ENCODE results near the gene MAP1LC3A. TPM values are rescaled to one million over a fixed set of nuclear protein-coding genes. Genes with fewer than 3 reads are reported as not detected.

Gene MAP1LC3A
- total RNA-seq, 1 experiment from 2014 or later, result 25.9 TPM

- Histone ChIP-seq H2BK120ac (ENCODE audit: low read depth, low read length, poor library complexity, severe bottlenecking) (no peak overlapping the region), H3K18ac (ENCODE audit: insufficient read length, low read depth, low read length) (no peak overlapping the region), H3K4ac (ENCODE audit: low read depth, low read length) (no peak overlapping the region), H3K79me2 (ENCODE audit: insufficient read depth, low read length) (no peaks in the 10 kb centered on the region), H2BK15ac (ENCODE audit: low read depth, low read length) (no peak overlapping the region), H3T11ph (ENCODE audit: low read length) (no peak overlapping the region), H3K23me2 (ENCODE audit: insufficient read length, low read depth, low read length, poor library complexity, severe bottlenecking) (no peaks in the 10 kb centered on the region), H4K5ac (ENCODE audit: insufficient read length, low read depth, low read length) (no peak overlapping the region), H2BK5ac (ENCODE audit: insufficient read length, low read length) (no peak overlapping the region), H4K20me1 (ENCODE audit: control insufficient read depth, insufficient read depth, insufficient read length) (no peaks in the 10 kb centered on the region), H3K4me1 (ENCODE audit: insufficient read depth, low read length) (no peaks in the 10 kb centered on the region), H2AK5ac (ENCODE audit: insufficient read length, low read length) (no peak overlapping the region), H3K9me3 (ENCODE audit: control insufficient read depth, low read depth, low read length) (no peaks in the 10 kb centered on the region), H3K14ac (ENCODE audit: insufficient read depth, low read length) (no peak overlapping the region), H3K23ac (ENCODE audit: insufficient read length, low read depth, low read length) (no peak overlapping the region), H4K8ac (replicated peaks; ENCODE audit: insufficient read length, low read depth, low read length) (no peak overlapping the region), H3K27me3 (ENCODE audit: insufficient read depth, low read length) (no peaks in the 10 kb centered on the region), H3K4me2 (ENCODE audit: insufficient read depth, insufficient read length, low read length) (no peak overlapping the region), H3K56ac (ENCODE audit: insufficient read length, low read depth, low read length) (no peak overlapping the region), H4K91ac (ENCODE audit: insufficient read length, low read depth, low read length) (no peak overlapping the region), H2BK12ac (ENCODE audit: insufficient read length, low read depth, low read length) (no peak overlapping the region), H3K9ac (ENCODE audit: extremely low read depth, insufficient read length, low read length) (no peak overlapping the region), H3K79me1 (ENCODE audit: insufficient read depth, low read depth, low read length, poor library complexity, severe bottlenecking) (no peaks in the 10 kb centered on the region), H2BK20ac (ENCODE audit: low read depth, low read length, poor library complexity, severe bottlenecking) (no peak overlapping the region), H3K27ac (ENCODE audit: insufficient read length, low read depth, low read length) (no peak overlapping the region), H2AFZ (ENCODE audit: low read length) (no peak overlapping the region)
- WGBS (ENCODE audit: extremely low coverage, insufficient read length, low lambda C conversion rate), result no CpG with 5 or more reads among the region's 6 CpGs
- Mint-ChIP-seq H3K27ac (peak overlapping the region in 1 of 3 experiments; percentile 51; a peak in 1 of 7 replicates), H3K4me3 (no peak overlapping the region), H3K27me3 (ENCODE audit: low read depth) (no peaks in the 10 kb centered on the region; the same call in 1 of the 2 replicates), H3K36me3 (ENCODE audit: insufficient read depth in 1 of 3, low read depth in 3 of 3) (peaks cover 7 to 20% (median 12%) of the 10 kb centered on the region in 3 experiments; a peak in 6 of 7 replicates), H3K9me3 (no peaks in the 10 kb centered on the region), H3K4me1 (no peaks in the 10 kb centered on the region)
- TF ChIP-seq, protein P1, sequence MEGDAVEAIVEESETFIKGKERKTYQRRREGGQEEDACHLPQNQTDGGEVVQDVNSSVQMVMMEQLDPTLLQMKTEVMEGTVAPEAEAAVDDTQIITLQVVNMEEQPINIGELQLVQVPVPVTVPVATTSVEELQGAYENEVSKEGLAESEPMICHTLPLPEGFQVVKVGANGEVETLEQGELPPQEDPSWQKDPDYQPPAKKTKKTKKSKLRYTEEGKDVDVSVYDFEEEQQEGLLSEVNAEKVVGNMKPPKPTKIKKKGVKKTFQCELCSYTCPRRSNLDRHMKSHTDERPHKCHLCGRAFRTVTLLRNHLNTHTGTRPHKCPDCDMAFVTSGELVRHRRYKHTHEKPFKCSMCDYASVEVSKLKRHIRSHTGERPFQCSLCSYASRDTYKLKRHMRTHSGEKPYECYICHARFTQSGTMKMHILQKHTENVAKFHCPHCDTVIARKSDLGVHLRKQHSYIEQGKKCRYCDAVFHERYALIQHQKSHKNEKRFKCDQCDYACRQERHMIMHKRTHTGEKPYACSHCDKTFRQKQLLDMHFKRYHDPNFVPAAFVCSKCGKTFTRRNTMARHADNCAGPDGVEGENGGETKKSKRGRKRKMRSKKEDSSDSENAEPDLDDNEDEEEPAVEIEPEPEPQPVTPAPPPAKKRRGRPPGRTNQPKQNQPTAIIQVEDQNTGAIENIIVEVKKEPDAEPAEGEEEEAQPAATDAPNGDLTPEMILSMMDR (conservative IDR thresholded peaks at IDR 0.05), result no peak
- no peak for DNase-seq
Observed at GRCh38 chr20:34578521-34578920, 20.0 kb downstream of the MAP1LC3A start.
